ENCODE measurements around the gene KIF3A.

GRCh38 chr5:132663771-132664695, 73.3 kb downstream of the KIF3A start:
- TF ChIP-seq RAD21 (IDR thresholded peaks at IDR 0.05; ENCODE audit: low read depth) (no peak), POLR2A (IDR thresholded peaks at IDR 0.05; ENCODE audit: borderline replicate concordance, extremely low read depth, insufficient read depth, insufficient read length) (no peak), CTCF (IDR thresholded peaks at IDR 0.05 in 2 of 3, conservative IDR thresholded peaks at IDR 0.05 in 1 of 3; ENCODE audit: borderline replicate concordance in 1 of 3, insufficient read depth in 1 of 3, low read depth in 2 of 3, low read length in 2 of 3) (no peak), MAX (IDR thresholded peaks at IDR 0.05) (no peak), REST (IDR thresholded peaks at IDR 0.05; ENCODE audit: low read depth) (no peak), EZH2phosphoT487 (IDR thresholded peaks at IDR 0.05; ENCODE audit: borderline replicate concordance) (no peak), TCF7L2 (IDR thresholded peaks at IDR 0.05; ENCODE audit: borderline replicate concordance, extremely low read depth, insufficient read depth, insufficient read length) (no peak), CEBPB (IDR thresholded peaks at IDR 0.05; ENCODE audit: low read depth) (no peak), EGR1 (IDR thresholded peaks at IDR 0.05; ENCODE audit: low read depth) (no peak), JUND (IDR thresholded peaks at IDR 0.05) (no peak)
